Left ventricle myocardium inferior (tissue), 1 donor: Measurements from ENCODE around the gene RPS27L. TPM values are rescaled to one million over a fixed set of nuclear protein-coding genes. Genes with fewer than 3 reads are reported as not detected.

Source experiments
- DNase-seq: peaks from one replicate; pipeline ENCODE4 v3.0.0-alpha.2; 2020
- H3K27ac ChIP-seq: fragments of 200-600 bp; replicated peaks from 2 replicates; pipeline ENCODE4 v1.8.0; 2021
- H3K27me3 ChIP-seq: fragments of 200-600 bp; 2 replicates; pipeline ENCODE4 v1.8.0; 2021; ENCODE audit warnings: low read depth
- H3K36me3 ChIP-seq: fragments of 200-600 bp; 2 replicates; pipeline ENCODE4 v1.8.0; 2021
- H3K4me1 ChIP-seq: fragments of 200-600 bp; 2 replicates; pipeline ENCODE4 v1.8.0; 2021
- H3K4me3 ChIP-seq: fragments of 200-600 bp; 2 replicates; pipeline ENCODE4 v1.8.0; 2021; ENCODE audit warnings: mild to moderate bottlenecking, moderate library complexity
- H3K9me3 ChIP-seq: fragments of 200-600 bp; replicated peaks from 2 replicates; pipeline ENCODE4 v1.8.0; 2021
- CTCF ChIP-seq: fragments of 200-600 bp; IDR thresholded peaks from 2 replicates; pipeline ENCODE4 v1.8.0; 2021; ENCODE audit warnings: antibody characterized with exemption, mild to moderate bottlenecking, borderline replicate concordance
- intact Hi-C: fragments of 100-400 bp; cut with micrococcal nuclease; formaldehyde crosslinking; loops from one replicate; pipeline ENCODE4 v1.11.0; 2022
- total RNA-seq: library from RNA; stranded (reverse); fragmentation: NEBNext Ultra II Directional; extraction: Animal tissue kit (Norgen Biotek cat#: 25700); gene quantifications from one replicate; pipeline ENCODE4 v1.2.1, GENCODE V29; 2021
- donor health status: DM: no; HTN: yes; CAD: no; lungs with severe emphysema.

RPS27L gene
- total RNA-seq, 1 donor from 2014 or later, result 165 TPM

GRCh38 chr15:63194302-63194701 is 37.0 kb upstream of the RPS27L start:
- no peak for TF ChIP-seq CTCF
- intact Hi-C loops, result no loop called here
- Histone ChIP-seq H3K36me3 (no peaks in the 10 kb centered on the region), H3K4me3 (peak overlapping the region; percentile 15), H3K4me1 (peaks cover 92% of the 10 kb centered on the region), H3K27me3 (no peaks in the 10 kb centered on the region), H3K9me3 (no peaks in the 10 kb centered on the region), H3K27ac (peak overlapping the region; percentile 64)
- DNase-seq, result no peak

GRCh38 chr15:63192619-63193206 is 35.4 kb upstream of the RPS27L start:
- no peak overlapping the region for H3K27ac ChIP-seq
- H3K4me3 ChIP-seq, result no peak overlapping the region
- no peak for DNase-seq
- H3K4me1 ChIP-seq, result peaks cover 83% of the 10 kb centered on the region
- H3K36me3 ChIP-seq, result no peaks in the 10 kb centered on the region
- no peak for TF ChIP-seq CTCF
- intact Hi-C loops, result no loop called here
- H3K27me3 ChIP-seq, result no peaks in the 10 kb centered on the region
- H3K9me3 ChIP-seq, result no peaks in the 10 kb centered on the region

GRCh38 chr15:63191895-63192618 is 34.8 kb upstream of the RPS27L start:
- no peak for DNase-seq
- Histone ChIP-seq H3K27ac (no peak overlapping the region), H3K27me3 (no peaks in the 10 kb centered on the region), H3K4me1 (peaks cover 79% of the 10 kb centered on the region), H3K9me3 (no peaks in the 10 kb centered on the region), H3K36me3 (no peaks in the 10 kb centered on the region), H3K4me3 (peak overlapping the region; percentile 77)
- TF ChIP-seq CTCF, result no peak
- intact Hi-C loops, result no loop called here

- peaks cover 69% of the 10 kb centered on the region for H3K4me1 ChIP-seq
- intact Hi-C loops, result no loop called here
Measured at GRCh38 chr15:63190769-63191649, 33.7 kb upstream of the RPS27L start.

More at GRCh38 chr15:63190769-63191649, 33.7 kb upstream of the RPS27L start:
- DNase-seq, result no peak
- H3K27ac ChIP-seq, result peak overlapping the region; percentile 83
- no peaks in the 10 kb centered on the region for H3K27me3 ChIP-seq
- no peak for TF ChIP-seq CTCF
- peak overlapping the region; percentile 77 for H3K4me3 ChIP-seq
- H3K36me3 ChIP-seq, result no peaks in the 10 kb centered on the region
- no peaks in the 10 kb centered on the region for H3K9me3 ChIP-seq
